Lung microvascular endothelial cell (primary cell): ENCODE measurements around the gene STRC. TPM values are rescaled to one million over a fixed set of nuclear protein-coding genes. Genes with fewer than 3 reads are reported as not detected.
"Not testable (repeated sequence)": the region's sequence is repeated elsewhere in the genome, so short reads cannot be mapped to it uniquely, and the experiment has no call there.

Experiments
- DNase-seq, 2 donors: peaks; one replicate each; pipeline versions ENCODE4 v3.0.0 to v3.0.0-alpha.2; 2010; ENCODE audit warnings: low read depth in 2 of 2
- total RNA-seq: library from RNA; depleted of rRNA; stranded (reverse); fragments of >200 nt; gene quantifications from 2 replicates; pipeline ENCODE4 v1.2.1, GENCODE V29; 2014

Gene STRC
- not detected in 2 replicates for total RNA-seq

DNA sequence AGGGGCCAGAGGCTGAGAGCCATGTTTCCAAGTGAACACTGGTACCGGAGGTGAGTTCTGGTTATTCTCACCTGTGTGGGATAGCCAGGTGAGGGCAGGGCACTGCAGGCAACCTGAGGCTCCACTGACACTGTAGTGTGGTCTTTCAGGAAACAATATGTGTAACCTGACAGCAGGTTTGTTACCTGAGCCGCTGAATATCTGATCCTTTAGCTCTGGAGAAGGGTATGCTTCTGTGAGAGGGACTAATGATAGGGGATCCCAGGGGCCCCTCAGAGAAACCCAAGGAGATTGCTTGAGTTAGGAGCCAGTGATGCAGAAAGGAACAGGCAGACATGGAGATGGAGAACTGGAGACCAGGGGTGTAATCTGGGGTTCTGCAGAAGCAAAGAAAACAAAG lies at the start of gene STRC:
Gene STRC (minus strand): TSS at position 101 of the 400 bp plus-strand sequence. CDS start 78 bp downstream, at position 23.
- not testable (repeated sequence) for DNase-seq

DNA sequence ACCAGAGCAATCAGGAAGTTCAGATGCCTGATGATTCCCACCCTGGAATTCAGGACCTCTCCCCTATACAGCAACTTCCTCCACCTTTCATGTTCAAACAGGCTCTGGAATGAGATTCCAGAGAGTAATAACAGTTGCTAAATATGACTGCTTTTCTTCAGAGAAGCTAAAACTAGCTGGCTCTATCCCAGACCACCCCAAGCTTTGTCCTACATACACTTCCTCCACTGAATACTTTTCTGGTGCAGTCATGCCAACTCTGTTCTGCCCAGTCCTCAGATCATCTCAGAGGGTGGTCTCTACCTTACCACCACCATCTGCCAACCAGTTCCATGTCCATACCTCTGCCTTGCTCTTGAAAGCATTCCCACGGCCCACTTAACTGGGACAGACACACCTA lies 47.6 kb upstream of the STRC start:
- DNase-seq: not testable (repeated sequence)

DNA sequence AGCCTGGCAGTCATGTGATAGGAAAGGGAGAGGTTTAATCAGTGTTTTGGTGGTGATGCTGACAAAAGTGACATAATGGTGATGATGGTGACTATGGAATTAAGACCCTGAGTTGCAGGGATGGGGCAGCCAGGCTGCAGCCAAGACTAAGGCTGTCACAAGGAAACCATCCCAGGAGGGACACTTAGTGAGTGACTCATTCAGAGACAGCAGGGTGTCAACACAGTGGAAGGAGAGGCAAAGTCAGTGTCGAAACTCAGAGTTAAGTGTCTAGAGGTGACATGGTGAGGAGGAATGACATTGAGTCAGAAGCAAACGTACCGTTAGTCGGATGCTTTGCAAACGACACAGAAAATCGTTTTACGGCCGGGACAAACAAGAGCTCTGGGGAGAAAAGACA lies 44.7 kb upstream of the STRC start:
- DNase-seq: not testable (repeated sequence)

DNA sequence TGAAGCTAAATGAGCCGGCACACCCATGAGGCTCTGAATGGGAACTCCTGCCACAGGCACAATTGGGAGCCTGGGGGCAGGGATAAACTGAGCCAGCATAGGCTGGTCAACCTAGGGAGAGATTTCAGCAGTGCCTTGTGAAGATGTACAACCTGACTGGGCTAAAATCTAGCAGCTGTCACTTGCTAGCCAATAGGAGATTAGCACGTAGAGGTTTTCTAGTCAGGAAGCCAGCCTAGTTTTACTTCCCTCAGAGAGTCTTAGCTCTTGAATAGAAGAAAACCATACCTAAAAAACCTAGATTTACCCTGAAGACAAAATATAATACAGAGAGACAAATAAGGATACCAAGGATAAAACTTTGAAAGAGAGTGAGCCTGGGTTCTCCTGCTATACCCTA lies 43.7 kb upstream of the STRC start:
- DNase-seq: not testable (repeated sequence)

DNA sequence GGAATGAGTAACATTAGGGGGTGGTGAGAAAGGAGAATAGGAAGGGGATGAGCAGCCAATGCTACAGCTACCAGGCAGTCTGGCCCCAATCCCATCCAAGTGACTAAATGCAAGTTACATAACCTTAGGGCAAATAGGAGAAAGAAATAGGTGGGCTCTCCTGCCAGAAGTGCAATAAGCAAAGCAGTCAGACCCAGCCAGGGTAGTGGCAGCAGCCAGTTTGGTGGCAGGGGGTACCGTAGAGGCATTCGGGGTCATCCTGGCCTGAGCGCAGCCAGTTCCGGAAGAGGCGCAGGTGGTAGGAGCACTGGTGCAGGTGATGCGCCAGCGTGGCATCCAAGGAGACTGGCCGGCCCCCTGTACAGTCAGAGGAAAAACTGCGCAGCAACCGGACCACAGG lies 41.1 kb upstream of the STRC start:
- DNase-seq: not testable (repeated sequence)

DNA sequence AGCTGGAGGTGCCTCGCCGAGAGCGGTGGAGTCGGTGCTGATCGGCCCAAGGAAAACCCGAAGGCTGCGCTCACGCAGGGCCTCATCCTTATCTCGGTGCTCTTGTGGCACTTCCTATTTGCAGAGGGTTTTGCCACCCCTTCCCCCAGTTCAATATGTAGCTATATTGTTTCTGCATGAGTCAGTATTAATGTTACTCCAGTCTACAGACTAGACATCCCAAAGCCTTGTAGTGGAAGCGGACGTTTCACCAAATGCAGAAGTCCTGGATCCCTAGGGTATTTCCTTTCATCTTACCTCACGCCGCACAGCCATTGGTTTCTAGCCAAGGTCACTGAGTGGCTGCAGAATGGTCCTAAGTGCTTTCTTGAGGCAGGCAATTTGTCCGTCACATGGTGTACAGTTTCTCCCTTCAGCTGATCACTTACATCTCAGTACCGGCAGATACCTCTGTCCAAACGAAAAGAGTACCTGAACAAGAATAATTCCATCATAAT lies 30.9 kb upstream of the STRC start:
- DNase-seq: not testable (repeated sequence)

DNA sequence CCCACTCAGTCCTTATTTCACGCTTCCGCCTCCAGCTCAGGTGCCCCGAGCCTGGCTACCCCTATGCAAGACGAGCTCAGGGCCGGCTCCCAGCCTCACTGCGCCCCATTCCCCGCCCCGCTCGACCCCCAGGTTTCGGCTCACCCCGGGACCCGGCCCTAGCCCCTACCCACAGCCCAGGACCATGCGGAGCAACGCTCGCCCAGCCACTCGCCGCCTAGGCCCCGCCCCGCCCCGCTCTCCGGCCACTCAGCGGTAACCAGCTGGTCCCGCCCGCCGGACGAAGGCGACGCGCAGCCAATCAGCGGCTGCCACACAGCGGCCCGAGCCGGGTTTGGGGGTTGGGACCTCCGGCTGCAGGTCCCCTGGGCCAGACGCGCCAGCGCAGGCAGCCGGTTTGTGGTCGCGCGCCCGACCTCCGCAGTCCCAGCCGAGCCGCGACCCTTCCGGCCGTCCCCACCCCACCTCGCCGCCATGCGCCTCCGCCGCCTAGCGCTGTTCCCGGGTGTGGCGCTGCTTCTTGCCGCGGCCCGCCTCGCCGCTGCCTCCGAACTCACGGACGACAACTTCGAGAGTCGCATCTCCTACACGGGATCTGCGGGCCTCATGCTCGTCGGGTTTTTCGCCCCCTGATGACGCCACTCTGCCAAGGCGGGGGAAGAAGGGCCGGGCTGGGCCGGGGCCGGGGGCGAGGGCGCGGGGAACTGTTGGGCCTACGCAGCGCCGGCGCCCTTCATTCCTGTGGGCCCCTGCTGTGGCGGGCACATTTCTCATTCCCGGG lies 30.2 kb upstream of the STRC start, which contains the start of gene CATSPER2:
Gene CATSPER2 (minus strand): TSS at position 196 of the 781 bp plus-strand sequence. CDS start 783 bp downstream, outside the sequence.
- DNase-seq: no peak

DNA sequence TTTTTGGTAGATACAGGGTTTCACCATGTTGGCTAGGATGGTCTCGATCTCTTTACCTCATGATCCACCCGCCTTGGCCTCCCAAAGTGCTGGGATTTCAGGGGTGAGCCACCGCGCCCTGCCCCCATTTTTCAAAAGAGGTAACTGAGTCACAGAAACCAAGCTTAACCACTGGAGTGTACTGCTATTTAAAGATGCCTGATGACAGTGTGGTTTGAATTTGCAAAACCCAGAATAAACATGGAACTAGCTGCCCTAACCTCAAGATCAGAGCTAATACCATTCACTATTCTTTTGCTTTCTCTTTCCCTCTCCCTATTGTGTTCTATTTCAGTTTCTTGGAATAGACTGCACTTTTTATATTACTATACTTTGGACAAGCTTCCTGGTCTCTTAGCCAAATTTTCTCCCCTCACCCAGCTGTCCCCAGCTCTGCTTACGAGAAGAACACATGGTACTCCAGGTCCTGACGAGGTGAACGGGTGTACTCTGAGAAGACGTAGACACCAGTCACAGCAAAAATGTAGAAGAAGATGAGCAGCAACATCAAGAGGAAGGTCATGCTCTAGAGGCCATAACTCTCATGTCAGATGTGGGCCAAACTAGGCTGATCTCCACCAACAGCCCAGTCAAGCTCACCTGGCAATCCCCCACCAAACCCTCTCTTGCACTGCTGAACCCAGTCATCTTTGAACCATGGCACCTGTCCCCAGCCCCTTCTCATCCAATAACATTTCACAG lies 20.0 kb upstream of the STRC start:
- DNase-seq: not testable (repeated sequence)

DNA sequence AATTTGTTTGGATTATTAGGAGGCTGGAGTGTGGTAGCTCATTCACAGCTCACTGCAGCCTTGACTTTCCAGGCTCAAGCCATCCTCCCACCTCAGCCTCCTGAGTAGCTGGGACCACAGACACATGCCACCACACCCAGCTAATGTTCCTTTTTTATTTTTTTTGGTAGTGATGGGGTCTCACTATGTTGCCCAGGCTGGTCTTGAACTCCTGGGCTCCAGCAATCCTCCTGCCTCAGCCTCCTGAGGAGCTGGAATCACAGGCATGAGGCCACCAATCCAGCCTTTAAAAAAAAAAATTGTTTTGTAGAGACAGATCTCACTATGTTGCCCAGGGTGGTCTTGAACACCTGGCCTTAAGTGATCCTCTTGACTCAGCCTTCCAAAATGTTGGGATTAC lies 8.3 kb upstream of the STRC start:
- DNase-seq: not testable (repeated sequence)

DNA sequence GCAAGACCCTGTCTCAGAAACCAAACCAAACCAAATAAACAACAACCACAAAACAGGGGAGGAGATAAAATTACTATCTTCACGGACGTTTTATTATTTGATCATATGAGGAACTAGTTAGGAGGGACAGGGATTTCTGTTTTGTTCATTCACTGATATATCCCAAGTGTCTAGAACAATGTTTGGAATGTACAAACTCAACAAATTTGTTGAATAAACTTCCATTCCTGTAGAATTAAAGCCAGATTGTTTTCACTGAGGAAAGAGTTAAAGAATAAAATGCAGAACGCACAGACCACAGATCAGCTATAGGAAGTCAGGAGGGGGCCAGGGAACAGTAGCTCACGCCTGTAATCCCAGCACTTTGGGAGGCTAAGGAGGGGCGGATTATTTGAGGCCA lies 6.5 kb upstream of the STRC start:
- no peak for DNase-seq

DNA sequence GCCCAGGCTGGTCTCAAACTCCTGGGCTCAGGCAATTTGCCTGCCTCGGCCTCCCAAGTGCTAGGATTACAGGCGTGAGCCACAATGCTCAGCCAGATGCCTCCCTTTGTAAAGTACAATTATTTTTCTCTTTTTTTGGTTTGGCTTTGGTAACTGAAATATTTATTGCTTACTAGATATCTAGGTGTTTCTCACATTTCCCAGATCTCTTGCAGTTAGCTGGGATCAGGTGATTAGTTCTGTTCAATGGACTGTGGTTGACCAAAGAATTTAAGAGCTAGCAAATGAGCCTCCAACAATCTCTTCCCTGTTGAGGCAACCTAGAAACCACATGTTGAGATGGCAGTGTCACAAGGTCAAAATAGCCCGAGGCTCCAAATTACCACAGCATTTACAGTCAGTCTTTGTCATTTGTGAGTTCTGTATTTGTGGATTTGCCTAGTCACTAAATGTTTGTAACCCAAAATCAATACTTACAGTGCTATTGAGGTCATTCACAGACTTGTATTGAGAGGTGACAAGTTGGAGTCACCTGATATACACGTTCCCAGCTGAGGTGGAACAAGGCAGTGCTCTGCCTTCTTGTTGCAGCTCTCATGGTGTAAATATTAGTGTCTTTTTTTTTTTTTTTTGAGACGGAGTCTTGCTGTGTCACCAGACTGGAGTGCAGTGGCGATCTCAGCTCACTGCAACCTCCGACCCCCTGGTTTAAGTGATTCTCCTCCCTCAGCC lies 3.6 kb upstream of the STRC start:
- not testable (repeated sequence) for DNase-seq

DNA sequence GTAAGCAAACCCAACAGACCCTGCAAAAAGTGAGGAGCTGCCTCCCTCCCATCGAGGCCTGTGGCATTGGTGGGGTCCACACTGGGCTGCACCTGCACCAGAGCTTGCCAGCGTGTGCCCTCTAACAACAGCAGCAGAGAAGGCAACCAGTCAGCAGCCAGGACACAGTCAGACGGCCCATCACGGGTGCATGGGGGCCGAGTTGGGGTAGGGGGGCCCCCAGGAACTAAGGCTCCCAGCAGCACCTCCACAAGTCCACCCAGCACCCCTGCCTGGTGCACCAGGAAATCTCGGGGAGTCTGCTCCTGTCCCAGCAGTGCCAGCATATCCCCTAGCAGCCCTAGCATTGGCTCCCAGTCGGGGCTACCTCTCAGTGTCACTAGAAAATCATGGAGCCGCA lies 850 bp downstream of the STRC start:
- DNase-seq: not testable (repeated sequence)

DNA sequence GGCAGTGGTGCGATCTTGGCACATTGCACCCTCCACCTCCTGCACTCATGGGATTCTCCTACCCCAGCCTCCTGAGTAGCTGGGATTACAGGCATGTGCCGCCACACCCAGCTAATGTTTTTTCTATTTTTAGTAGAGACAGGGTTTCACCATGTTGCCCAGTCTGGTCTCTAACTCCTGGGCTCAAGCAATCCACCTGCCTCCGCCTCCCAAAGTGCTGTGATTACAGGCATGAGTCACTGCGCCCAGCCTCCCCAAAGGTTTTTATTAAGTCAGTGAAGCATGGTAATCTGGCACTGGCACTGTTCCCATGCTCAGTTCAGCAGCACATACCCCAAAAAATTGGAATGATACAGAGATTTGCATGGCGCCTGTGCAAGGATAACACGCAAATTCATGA lies 16.4 kb downstream of the STRC start:
- not testable (repeated sequence) for DNase-seq

DNA sequence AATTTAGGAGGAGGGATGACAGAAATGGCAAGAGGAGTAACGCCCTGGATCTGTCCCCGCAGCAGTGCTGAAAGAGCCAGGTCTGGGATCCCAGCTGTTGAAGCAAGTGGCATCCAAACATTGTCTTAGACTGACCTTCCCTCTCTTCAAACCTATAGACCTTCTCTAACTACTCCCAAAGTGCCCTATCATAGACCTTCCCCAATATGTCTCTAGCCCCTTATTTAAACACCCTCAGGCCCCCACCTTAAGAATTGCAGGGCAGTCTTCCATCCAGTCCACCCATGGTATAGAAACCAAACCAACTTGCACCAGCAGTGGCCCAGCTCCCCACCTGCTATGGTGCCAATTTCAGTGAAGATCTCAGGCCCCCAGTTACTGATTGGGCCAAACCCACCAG lies 18.4 kb downstream of the STRC start:
- DNase-seq: not testable (repeated sequence)

DNA sequence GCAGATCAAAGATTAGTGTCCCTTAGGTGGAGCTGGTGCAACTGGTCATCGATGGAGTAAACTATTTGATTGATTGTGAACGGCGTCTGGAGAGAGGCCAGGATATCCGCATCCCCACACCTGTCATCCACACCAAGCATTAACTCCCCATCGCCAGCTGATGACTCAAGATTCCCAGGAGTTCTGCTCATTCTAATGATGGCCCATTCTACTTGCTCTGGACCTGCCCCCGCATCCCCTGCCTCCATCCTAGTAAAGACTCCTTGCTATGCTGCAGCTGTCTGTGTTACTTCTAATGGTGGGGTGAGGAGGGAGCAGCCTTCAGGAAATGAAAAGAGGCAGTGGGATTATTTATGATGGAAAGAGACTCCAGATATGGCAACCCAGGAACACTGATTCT lies 19.5 kb downstream of the STRC start:
- DNase-seq: not testable (repeated sequence)

DNA sequence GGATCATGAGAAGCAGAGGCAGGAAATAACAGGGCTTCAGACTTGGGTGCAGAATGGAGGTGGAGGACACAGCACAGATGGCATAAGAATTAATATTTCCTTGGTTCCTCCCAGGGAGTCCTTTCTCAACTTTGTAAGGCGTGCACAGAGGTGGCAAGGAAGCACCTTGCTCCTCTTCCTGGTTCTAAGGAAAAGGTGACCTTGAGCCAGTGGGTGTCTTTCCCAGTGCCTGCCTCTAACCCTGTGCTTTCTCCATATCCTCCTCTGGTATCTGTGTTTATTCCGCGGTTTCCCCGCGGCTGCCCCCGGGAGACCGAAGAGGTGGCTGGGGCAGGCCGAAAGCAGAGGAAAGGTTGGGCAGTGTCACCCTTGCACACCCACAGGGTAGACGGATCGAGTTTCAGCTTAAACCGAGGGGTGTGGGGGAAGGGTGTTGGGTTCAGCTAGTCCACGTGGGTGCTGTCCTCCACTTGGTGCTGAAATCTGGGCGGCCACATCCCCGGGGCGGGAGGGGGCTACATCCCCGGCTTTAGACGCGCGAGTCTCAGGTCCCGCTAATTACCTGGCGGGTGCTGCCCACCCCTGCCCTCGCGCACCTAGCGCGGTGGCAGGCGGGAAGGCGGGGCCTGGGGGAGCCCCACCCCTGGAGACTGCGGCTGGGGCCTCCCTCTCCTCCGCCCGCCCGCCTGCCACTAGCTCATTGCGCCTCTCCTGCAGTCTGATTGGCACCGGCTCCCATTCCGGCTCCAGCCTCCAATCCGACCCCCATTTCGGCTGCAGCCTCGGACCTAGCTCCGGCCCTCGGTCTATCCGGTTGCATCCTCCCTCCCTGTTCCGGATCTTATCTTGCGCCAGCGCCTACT lies 25.0 kb downstream of the STRC start, which contains the start of gene CKMT1B:
Gene CKMT1B (plus strand): TSS at position 700 of the 863 bp plus-strand sequence. CDS start 192 bp downstream, outside the sequence.
- DNase-seq: not testable (repeated sequence)

DNA sequence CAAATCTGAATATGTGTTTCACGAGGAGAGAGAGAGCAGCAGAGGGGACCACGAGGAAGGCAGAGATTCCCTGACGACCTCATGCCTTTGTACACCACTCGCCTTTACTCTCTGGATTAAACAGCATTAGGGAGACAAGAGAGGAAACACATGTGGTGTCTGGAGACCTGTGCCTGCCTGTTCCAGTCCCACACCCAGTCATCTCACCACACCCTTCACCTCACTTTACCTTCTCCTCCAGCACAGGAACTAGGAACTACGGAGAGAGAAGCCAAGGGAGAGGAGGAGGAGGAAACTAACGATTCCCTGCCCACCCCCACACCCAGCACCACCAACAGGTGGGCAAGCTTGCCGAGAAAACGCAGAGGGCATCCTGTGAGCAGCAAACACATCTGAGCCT lies 25.8 kb downstream of the STRC start:
- not testable (repeated sequence) for DNase-seq

DNA sequence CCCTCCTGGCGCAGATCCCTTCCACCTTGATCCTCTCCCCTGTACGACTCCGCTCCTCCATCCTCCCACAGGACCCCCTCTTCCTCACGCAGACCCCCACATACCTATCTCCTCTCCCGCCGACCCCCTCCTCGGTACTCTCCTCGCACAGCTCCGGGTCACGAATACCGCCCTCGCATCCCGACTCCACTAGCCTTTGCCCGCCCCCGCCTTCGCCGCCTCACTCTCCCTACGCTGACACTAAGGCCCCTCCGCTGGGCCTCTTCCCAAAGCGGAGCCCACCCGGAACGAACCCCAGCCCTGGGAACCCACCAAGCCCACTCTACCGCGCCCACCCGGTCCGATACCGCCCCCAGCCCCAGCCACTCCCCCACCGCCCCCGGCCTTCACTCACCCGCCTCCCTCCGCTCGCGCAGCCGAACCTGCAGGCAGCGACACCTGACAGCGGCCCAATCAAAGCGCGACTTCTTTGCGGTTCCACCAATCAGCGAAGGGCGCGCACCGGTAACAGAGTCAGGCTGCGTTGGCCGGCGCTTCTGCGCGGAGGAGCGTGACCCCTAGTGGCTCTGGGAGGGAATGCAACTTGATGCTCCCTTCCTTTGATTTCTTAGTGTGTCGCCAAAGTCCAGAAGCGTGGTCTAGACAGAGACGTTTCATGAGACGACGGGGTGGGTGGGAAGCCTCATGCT lies 28.7 kb downstream of the STRC start, which contains the start of gene PPIP5K1:
Gene PPIP5K1 (minus strand): TSS at position 431 of the 689 bp plus-strand sequence. CDS start 5,704 bp downstream, outside the sequence.
- DNase-seq: not testable (repeated sequence)

DNA sequence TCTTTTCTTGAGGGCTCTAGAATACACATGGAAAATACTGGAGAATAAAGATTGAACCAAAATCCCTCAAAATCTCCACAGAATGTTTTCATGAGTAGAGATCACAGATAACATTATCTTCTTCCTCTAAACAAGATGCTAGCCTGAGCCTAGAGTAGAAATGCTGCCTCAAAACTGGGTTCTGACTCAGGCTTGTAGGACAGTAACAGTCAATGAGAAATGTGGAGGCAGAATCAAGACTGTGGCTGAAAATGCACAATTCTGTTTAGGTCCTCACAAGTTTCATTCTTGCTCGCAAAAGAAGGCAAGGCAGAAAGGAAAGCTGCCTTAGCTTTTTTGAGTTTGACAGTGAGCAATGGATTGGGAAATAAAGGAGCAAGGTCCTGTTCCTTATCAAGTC lies 44.0 kb downstream of the STRC start:
- not testable (repeated sequence) for DNase-seq

DNA sequence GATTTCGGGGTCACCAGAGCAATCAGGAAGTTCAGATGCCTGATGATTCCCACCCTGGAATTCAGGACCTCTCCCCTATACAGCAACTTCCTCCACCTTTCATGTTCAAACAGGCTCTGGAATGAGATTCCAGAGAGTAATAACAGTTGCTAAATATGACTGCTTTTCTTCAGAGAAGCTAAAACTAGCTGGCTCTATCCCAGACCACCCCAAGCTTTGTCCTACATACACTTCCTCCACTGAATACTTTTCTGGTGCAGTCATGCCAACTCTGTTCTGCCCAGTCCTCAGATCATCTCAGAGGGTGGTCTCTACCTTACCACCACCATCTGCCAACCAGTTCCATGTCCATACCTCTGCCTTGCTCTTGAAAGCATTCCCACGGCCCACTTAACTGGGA lies 52.0 kb downstream of the STRC start:
- DNase-seq: not testable (repeated sequence)
